ENCODE data around the gene TCEA3. TPM values are rescaled to one million over a fixed set of nuclear protein-coding genes. Genes with fewer than 3 reads are reported as not detected.
A peak's percentile ranks its signal among the peaks of the same experiment; 100 is the strongest.

TCEA3 gene
- 100 to 1,000 TPM in 2 of 5 donors, 10 to 100 TPM in 3; 44.9 to 155 (median 91.1) TPM for total RNA-seq
- polyA plus RNA-seq, result 100 to 1,000 TPM in 1 of 3 donors, 10 to 100 TPM in 2; 44.1 to 133 (median 75.6) TPM
- long read RNA-seq, donor 1, transcript TCEA3-203 (11 exons, 1,559 nt), result major isoform, 9 of 10 reads
- long read RNA-seq, donor 1, partial matches to known transcripts, result 0 of 10 reads
- long read RNA-seq, donor 1, other reads (novel, unspliced or antisense), result 0 of 10 reads
- long read RNA-seq, donor 2, transcript TCEA3-203 (11 exons, 1,559 nt), result major isoform, 13 of 13 reads
- long read RNA-seq, donor 2, partial matches to known transcripts, result 0 of 13 reads
- long read RNA-seq, donor 2, other reads (novel, unspliced or antisense), result 0 of 13 reads
- long read RNA-seq, donor 3, transcript TCEA3-203 (11 exons, 1,559 nt), result major isoform, 8 of 16 reads
- long read RNA-seq, donor 3, partial matches to known transcripts, result 7 of 16 reads
- long read RNA-seq, donor 3, other reads (novel, unspliced or antisense), result 0 of 16 reads
- long read RNA-seq, donor 4, partial matches to known transcripts, result 0 of 2 reads
- long read RNA-seq, donor 4, other reads (novel, unspliced or antisense), result 0 of 2 reads
- long read RNA-seq, donor 5, transcript TCEA3-203 (11 exons, 1,559 nt), result major isoform, 18 of 24 reads
- long read RNA-seq, donor 5, partial matches to known transcripts, result 6 of 24 reads
- long read RNA-seq, donor 5, other reads (novel, unspliced or antisense), result 0 of 24 reads
- long read RNA-seq, donor 6, result 0 reads
- long read RNA-seq, donor 7, transcript TCEA3-203 (11 exons, 1,559 nt), result major isoform, 15 of 23 reads
- long read RNA-seq, donor 7, partial matches to known transcripts, result 8 of 23 reads
- long read RNA-seq, donor 7, other reads (novel, unspliced or antisense), result 0 of 23 reads
- long read RNA-seq, donor 8, transcript TCEA3-203 (11 exons, 1,559 nt), result major isoform, 14 of 21 reads
- long read RNA-seq, donor 8, partial matches to known transcripts, result 6 of 21 reads
- long read RNA-seq, donor 8, other reads (novel, unspliced or antisense), result 0 of 21 reads
- long read RNA-seq, donor 9, transcript TCEA3-203 (11 exons, 1,559 nt), result major isoform, 15 of 28 reads
- long read RNA-seq, donor 9, partial matches to known transcripts, result 11 of 28 reads
- long read RNA-seq, donor 9, other reads (novel, unspliced or antisense), result 0 of 28 reads
- long read RNA-seq, donor 10, transcript TCEA3-203 (11 exons, 1,559 nt), result major isoform, 8 of 8 reads
- long read RNA-seq, donor 10, partial matches to known transcripts, result 0 of 8 reads
- long read RNA-seq, donor 10, other reads (novel, unspliced or antisense), result 0 of 8 reads

- H3K4me1 ChIP-seq, result peaks cover 32 to 60% (median 53%) of the 10 kb centered on the region in 4 donors
- peaks cover 0 to 21% (median 6%) of the 10 kb centered on the region in 3 donors for H3K27me3 ChIP-seq
- intact Hi-C loops (cut with DNase I; ENCODE audit: low total_unique reads), result no loop called here
- TF ChIP-seq EP300 (IDR thresholded peaks at IDR 0.05), result no peak
- TF ChIP-seq POLR2A (IDR thresholded peaks at IDR 0.05), result no peak
- TF ChIP-seq POLR2AphosphoS5 (IDR thresholded peaks at IDR 0.05), result no peak
- TF ChIP-seq CTCF (IDR thresholded peaks at IDR 0.05), result no peak
- DNase-seq, result peak; percentile 75 to 81
- peak within 1 kb of the TSS; percentile 60 to 82 (median 68) for H3K4me3 ChIP-seq
- WGBS, 5 donors, result 1 to 4% (median 1%) methylated on average over 33 to 84 of the region's 84 CpGs
- peak within 1 kb of the TSS; percentile 86 to 94 (median 87) for H3K27ac ChIP-seq
- H3K36me3 ChIP-seq, result peaks cover 0 to 16% (median 12%) of the 10 kb centered on the region in 4 donors
- H3K9me3 ChIP-seq, result no peaks in the 10 kb centered on the region
Observed at GRCh38 chr1:23424293-23425192, at the start of gene TCEA3. Gene TCEA3, minus strand, starts transcription at chr1:23424748. Its CDS starts 115 bp downstream, at chr1:23424633.

- no peak overlapping the region for H3K4me3 ChIP-seq
- WGBS, 5 donors, result 67 to 85% (median 72%) methylated on average over 4 to 6 of the region's 6 CpGs
- peaks cover 7 to 57% (median 38%) of the 10 kb centered on the region in 4 donors for H3K4me1 ChIP-seq
- no peaks in the 10 kb centered on the region for H3K9me3 ChIP-seq
- H3K36me3 ChIP-seq, result no peaks in the 10 kb centered on the region
- intact Hi-C loops (cut with DNase I; ENCODE audit: low total_unique reads), result no loop called here
- DNase-seq, result peak in 1 of 2 donors; percentile 49
- H3K27me3 ChIP-seq, result no peaks in the 10 kb centered on the region
- TF ChIP-seq EP300 (IDR thresholded peaks at IDR 0.05) (no peak), POLR2A (IDR thresholded peaks at IDR 0.05) (no peak), CTCF (IDR thresholded peaks at IDR 0.05) (no peak), POLR2AphosphoS5 (IDR thresholded peaks at IDR 0.05) (no peak)
- H3K27ac ChIP-seq, result peak overlapping the region in 4 of 5 donors; percentile 9 to 50 (median 32)
Observed at GRCh38 chr1:23473037-23473800, 48.7 kb upstream of the TCEA3 start.

- DNase-seq, result no peak
- no peak for TF ChIP-seq EP300 (IDR thresholded peaks at IDR 0.05)
- no peak for TF ChIP-seq POLR2AphosphoS5 (IDR thresholded peaks at IDR 0.05)
- TF ChIP-seq POLR2A (IDR thresholded peaks at IDR 0.05), result no peak
- no peak for TF ChIP-seq CTCF (IDR thresholded peaks at IDR 0.05)
- peaks cover 7 to 50% (median 33%) of the 10 kb centered on the region in 4 donors for H3K4me1 ChIP-seq
Observed at GRCh38 chr1:23472351-23473036, 47.9 kb upstream of the TCEA3 start.

More at GRCh38 chr1:23472351-23473036, 47.9 kb upstream of the TCEA3 start:
- no peaks in the 10 kb centered on the region for H3K36me3 ChIP-seq
- H3K9me3 ChIP-seq, result no peaks in the 10 kb centered on the region
- peak overlapping the region in 3 of 5 donors; percentile 9 to 50 (median 44) for H3K27ac ChIP-seq
- no peaks in the 10 kb centered on the region for H3K27me3 ChIP-seq
- no peak overlapping the region for H3K4me3 ChIP-seq
- intact Hi-C loops (cut with DNase I; ENCODE audit: low total_unique reads), result no loop called here
- WGBS, 5 donors, result 65 to 83% (median 79%) methylated on average over 5 of the region's 5 CpGs

Measured in stomach (tissue), 19 donors.